ENCODE results near the gene LETM1.

Gene LETM1

GRCh38 chr4:1834047-1834775 is 21.7 kb downstream of the LETM1 start:
- H3K36me3 ChIP-seq: peaks cover 90% of the 10 kb centered on the region
- H3K27ac ChIP-seq: no peak overlapping the region
- H3K4me3 ChIP-seq (ENCODE audit: low read depth, low read length): no peak overlapping the region
- H3K9me3 ChIP-seq (ENCODE audit: severe bottlenecking): no peaks in the 10 kb centered on the region
- no peak for TF ChIP-seq CTCF (IDR thresholded peaks at IDR 0.05; ENCODE audit: low read depth, low read length)
- DNase-seq: no peak
- no peaks in the 10 kb centered on the region for H3K27me3 ChIP-seq (ENCODE audit: insufficient read depth, low read depth, severe bottlenecking)

GRCh38 chr4:1833307-1834046 is 22.5 kb downstream of the LETM1 start:
- DNase-seq: no peak
- Histone ChIP-seq H3K27ac (no peak overlapping the region), H3K36me3 (peaks cover 83% of the 10 kb centered on the region), H3K9me3 (ENCODE audit: severe bottlenecking) (no peaks in the 10 kb centered on the region), H3K27me3 (ENCODE audit: insufficient read depth, low read depth, severe bottlenecking) (no peaks in the 10 kb centered on the region), H3K4me3 (ENCODE audit: low read depth, low read length) (no peak overlapping the region)
- no peak for TF ChIP-seq CTCF (IDR thresholded peaks at IDR 0.05; ENCODE audit: low read depth, low read length)

GRCh38 chr4:1832690-1833089 is 23.3 kb downstream of the LETM1 start:
- TF ChIP-seq CTCF (IDR thresholded peaks at IDR 0.05; ENCODE audit: low read depth, low read length): no peak
- H3K36me3 ChIP-seq: peaks cover 75% of the 10 kb centered on the region
- H3K4me3 ChIP-seq (ENCODE audit: low read depth, low read length): no peak overlapping the region
- H3K27ac ChIP-seq: no peak overlapping the region
- no peaks in the 10 kb centered on the region for H3K27me3 ChIP-seq (ENCODE audit: insufficient read depth, low read depth, severe bottlenecking)
- no peak for DNase-seq
- no peaks in the 10 kb centered on the region for H3K9me3 ChIP-seq (ENCODE audit: severe bottlenecking)

GRCh38 chr4:1831331-1831730 is 24.6 kb downstream of the LETM1 start:
- DNase-seq: no peak
- H3K27ac ChIP-seq: no peak overlapping the region
- H3K36me3 ChIP-seq: peaks cover 70% of the 10 kb centered on the region
- no peaks in the 10 kb centered on the region for H3K9me3 ChIP-seq (ENCODE audit: severe bottlenecking)
- H3K27me3 ChIP-seq (ENCODE audit: insufficient read depth, low read depth, severe bottlenecking): no peaks in the 10 kb centered on the region
- no peak for TF ChIP-seq CTCF (IDR thresholded peaks at IDR 0.05; ENCODE audit: low read depth, low read length)
- H3K4me3 ChIP-seq (ENCODE audit: low read depth, low read length): no peak overlapping the region

- no peak for TF ChIP-seq CTCF (IDR thresholded peaks at IDR 0.05; ENCODE audit: low read depth, low read length)
- H3K27me3 ChIP-seq (ENCODE audit: insufficient read depth, low read depth, severe bottlenecking): no peaks in the 10 kb centered on the region
- H3K4me3 ChIP-seq (ENCODE audit: low read depth, low read length): no peak overlapping the region
- no peaks in the 10 kb centered on the region for H3K9me3 ChIP-seq (ENCODE audit: severe bottlenecking)
- peaks cover 70% of the 10 kb centered on the region for H3K36me3 ChIP-seq
- no peak overlapping the region for H3K27ac ChIP-seq
- no peak for DNase-seq
These were observed 25.2 kb downstream of the LETM1 start for GRCh38 chr4:1830642-1831228.

Data from WERI-Rb-1 (cell line).